A673 (cell line): ENCODE results near the gene CATSPERD. TPM values are rescaled to one million over a fixed set of nuclear protein-coding genes. Genes with fewer than 3 reads are reported as not detected.
A peak's percentile ranks its signal among the peaks of the same experiment; 100 is the strongest.

Experiments used
- BruUV-seq: library from RNA; stranded (reverse); fragments of 400-500 nt; replicated peaks from 2 replicates; lab custom pipeline; 2021; lab: Mats Ljungman, UMichigan
- CTCF ChIA-PET: fragments of 300-600 bp; sonication (Branson Sonifier 250); formaldehyde crosslinking; loops from one replicate; lab custom pipeline; 2022; ENCODE audit warnings: antibody characterized with exemption; lab: Charles Lee
- POLR2A ChIA-PET: fragments of 300-600 bp; sonication (Branson Sonifier 250); formaldehyde crosslinking; loops from one replicate; lab custom pipeline; 2022; ENCODE audit warnings: antibody characterized with exemption; ENCODE audit not compliant: low non-redundant PET; lab: Charles Lee
- DNase-seq: peaks from one replicate; pipeline ENCODE4 v3.0.0-alpha.2; 2015; ENCODE audit warnings: low spot score
- H3K27ac ChIP-seq: fragments of 200-600 bp; sonication (generic); 2 replicates; pipeline ENCODE4 v1.5.1; 2016; ENCODE audit warnings: mixed run types, low read depth, mild to moderate bottlenecking, mixed read lengths, antibody characterized with exemption, low read length; ENCODE audit not compliant: poor library complexity, severe bottlenecking
- H3K27me3 ChIP-seq: fragments of 200-600 bp; sonication (generic); replicated peaks from 2 replicates; pipeline ENCODE4 v1.6.1; 2017; ENCODE audit warnings: mixed run types, low read depth, mild to moderate bottlenecking, mixed read lengths, antibody characterized with exemption, low read length; ENCODE audit not compliant: insufficient read depth, poor library complexity
- H3K36me3 ChIP-seq: fragments of 200-600 bp; sonication (generic); 2 replicates; pipeline ENCODE4 v1.6.1; 2016; ENCODE audit warnings: mixed run types, mild to moderate bottlenecking, mixed read lengths, antibody characterized with exemption, low read length; ENCODE audit not compliant: insufficient read depth, poor library complexity, severe bottlenecking
- H3K4me1 ChIP-seq: fragments of 200-600 bp; sonication (generic); 2 replicates; pipeline ENCODE4 v1.6.1; 2017; ENCODE audit warnings: mixed run types, mild to moderate bottlenecking, mixed read lengths, antibody characterized with exemption, low read length; ENCODE audit not compliant: insufficient read depth, poor library complexity, severe bottlenecking
- H3K4me3 ChIP-seq: fragments of 200-600 bp; sonication (generic); 2 replicates; pipeline ENCODE4 v1.5.1; 2016; ENCODE audit warnings: low read depth, mixed run types, mild to moderate bottlenecking, mixed read lengths, low read length; ENCODE audit not compliant: poor library complexity, severe bottlenecking
- H3K9me3 ChIP-seq: fragments of 200-600 bp; sonication (generic); 2 replicates; pipeline ENCODE4 v1.6.1; 2016; ENCODE audit warnings: mixed run types, low read depth, mild to moderate bottlenecking, mixed read lengths, antibody characterized with exemption, low read length; ENCODE audit not compliant: poor library complexity, severe bottlenecking
- EZH2 ChIP-seq: fragments of 200-600 bp; sonication (generic); IDR thresholded peaks from 2 replicates; pipeline ENCODE4 v1.6.1; 2017; ENCODE audit warnings: borderline replicate concordance, low read depth, mild to moderate bottlenecking, mixed read lengths, antibody characterized with exemption, low read length; ENCODE audit not compliant: poor library complexity, severe bottlenecking
- intact Hi-C: fragments of 100-400 bp; cut with micrococcal nuclease; formaldehyde crosslinking; loops from one replicate; pipeline ENCODE4 v1.10.0; 2022; ENCODE audit not compliant: unreplicated experiment
- total RNA-seq: library from RNA; stranded (reverse); gene quantifications from 2 replicates; pipeline ENCODE4 v1.2.3, GENCODE V29; 2021
- TF ChIP-seq, protein P1 (sequence below): fragments of 300-800, 200-600 bp; sonication (generic); conservative IDR thresholded peaks from 2 replicates; pipeline ENCODE4 v1.5.1; 2017; ENCODE audit warnings: low read depth, mild to moderate bottlenecking, antibody characterized with exemption, low read length, moderate library complexity, mixed read lengths

The CATSPERD gene
- total RNA-seq, 1 experiment from 2014 or later: not detected

DNA sequence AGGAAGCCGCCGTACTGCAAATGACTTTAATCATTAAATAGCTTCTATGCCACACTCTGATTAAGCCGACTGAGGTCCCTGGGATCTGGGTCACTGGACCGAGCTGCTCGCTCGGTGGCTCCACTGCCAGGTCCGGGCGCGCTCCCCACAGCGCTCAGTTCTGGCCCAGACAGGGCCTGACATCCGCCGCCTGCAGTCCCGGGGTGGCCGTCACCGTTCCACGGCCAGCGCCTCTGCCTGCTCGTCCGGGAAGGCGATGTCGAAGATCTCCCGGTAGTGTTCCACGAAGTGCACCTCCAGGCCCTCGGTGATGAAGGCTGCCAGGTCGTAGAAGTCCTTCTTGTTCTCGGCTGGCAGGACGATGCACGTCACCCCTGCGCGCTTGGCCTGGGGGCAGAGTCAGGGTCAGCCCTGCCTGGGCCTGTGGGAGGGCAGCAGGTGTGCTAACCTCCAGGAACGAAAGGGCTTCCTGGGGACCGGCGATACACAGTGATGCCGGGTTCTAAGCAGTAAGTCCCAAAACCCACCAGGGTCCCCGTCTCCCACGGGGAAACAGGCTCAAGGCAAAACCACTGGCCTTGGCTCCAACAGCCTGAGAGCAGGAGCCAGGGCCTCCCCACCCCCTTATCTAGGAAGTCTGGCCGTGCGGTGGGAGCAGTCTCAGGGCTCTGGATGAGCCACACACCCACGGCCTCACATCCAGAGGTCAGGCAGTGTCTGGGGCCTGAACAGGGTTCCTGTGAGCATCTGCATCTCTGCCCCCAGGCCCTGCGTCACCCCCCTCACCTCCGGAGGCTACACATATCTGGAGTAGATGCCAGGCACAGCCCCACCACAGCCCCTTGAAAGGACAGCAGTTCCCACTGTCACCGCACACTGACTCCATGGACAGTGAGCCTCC, 28.4 kb upstream of the CATSPERD start:
- H3K27ac ChIP-seq: peak overlapping the region; percentile 61
- CTCF ChIA-PET: no interaction called here

DNA sequence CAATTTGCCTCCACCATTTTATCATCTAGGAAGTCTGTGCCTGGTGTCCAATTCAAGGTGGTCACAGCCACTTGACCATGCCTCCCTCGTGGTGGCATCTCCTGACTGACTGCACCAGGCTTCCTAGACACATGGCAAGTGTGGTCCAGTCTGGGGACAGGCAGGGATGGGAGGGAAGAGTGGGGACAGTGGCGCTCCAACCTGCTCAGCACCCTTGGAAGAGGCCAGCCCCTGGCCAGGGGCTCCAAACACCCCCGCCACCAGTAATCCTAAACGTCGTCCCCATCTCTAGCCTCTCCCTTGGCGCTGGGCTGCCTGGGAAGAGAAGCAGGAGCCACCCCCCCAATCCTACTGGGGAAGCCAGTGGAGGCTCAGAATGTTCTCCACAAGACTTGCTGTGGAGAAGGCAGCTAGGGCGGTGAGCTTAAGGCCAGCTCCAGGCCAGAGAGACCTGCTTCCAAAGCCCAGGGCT, 27.7 kb upstream of the CATSPERD start:
- TF ChIP-seq EZH2: no peak
- TF ChIP-seq, protein P1, sequence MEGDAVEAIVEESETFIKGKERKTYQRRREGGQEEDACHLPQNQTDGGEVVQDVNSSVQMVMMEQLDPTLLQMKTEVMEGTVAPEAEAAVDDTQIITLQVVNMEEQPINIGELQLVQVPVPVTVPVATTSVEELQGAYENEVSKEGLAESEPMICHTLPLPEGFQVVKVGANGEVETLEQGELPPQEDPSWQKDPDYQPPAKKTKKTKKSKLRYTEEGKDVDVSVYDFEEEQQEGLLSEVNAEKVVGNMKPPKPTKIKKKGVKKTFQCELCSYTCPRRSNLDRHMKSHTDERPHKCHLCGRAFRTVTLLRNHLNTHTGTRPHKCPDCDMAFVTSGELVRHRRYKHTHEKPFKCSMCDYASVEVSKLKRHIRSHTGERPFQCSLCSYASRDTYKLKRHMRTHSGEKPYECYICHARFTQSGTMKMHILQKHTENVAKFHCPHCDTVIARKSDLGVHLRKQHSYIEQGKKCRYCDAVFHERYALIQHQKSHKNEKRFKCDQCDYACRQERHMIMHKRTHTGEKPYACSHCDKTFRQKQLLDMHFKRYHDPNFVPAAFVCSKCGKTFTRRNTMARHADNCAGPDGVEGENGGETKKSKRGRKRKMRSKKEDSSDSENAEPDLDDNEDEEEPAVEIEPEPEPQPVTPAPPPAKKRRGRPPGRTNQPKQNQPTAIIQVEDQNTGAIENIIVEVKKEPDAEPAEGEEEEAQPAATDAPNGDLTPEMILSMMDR: no peak
- Histone ChIP-seq H3K36me3 (peaks cover 62% of the 10 kb centered on the region), H3K4me1 (peaks cover 8% of the 10 kb centered on the region), H3K27me3 (no peaks in the 10 kb centered on the region), H3K4me3 (no peak overlapping the region), H3K27ac (no peak overlapping the region), H3K9me3 (no peaks in the 10 kb centered on the region)
- BruUV-seq: no TSS peak
- ChIA-PET CTCF (no interaction called here), POLR2A (no interaction called here)
- intact Hi-C loops: no loop called here
- DNase-seq: no peak

More for the DNA sequence above, 28.4 kb upstream of the CATSPERD start:
- no peak for TF ChIP-seq EZH2
- TF ChIP-seq, protein P1: no peak
- Histone ChIP-seq H3K4me1 (peaks cover 8% of the 10 kb centered on the region), H3K27me3 (no peaks in the 10 kb centered on the region), H3K36me3 (peaks cover 60% of the 10 kb centered on the region), H3K9me3 (no peaks in the 10 kb centered on the region), H3K4me3 (peak overlapping the region; percentile 92)
- DNase-seq: no peak
- POLR2A ChIA-PET: interaction anchor here (0.6 to 2.4 kb wide), 2 partner anchors 26 to 57 kb away, joined by 7 to 21 read pairs; no protein-coding TSS in a partner anchor
- intact Hi-C loops: no loop called here
- no TSS peak for BruUV-seq

DNA sequence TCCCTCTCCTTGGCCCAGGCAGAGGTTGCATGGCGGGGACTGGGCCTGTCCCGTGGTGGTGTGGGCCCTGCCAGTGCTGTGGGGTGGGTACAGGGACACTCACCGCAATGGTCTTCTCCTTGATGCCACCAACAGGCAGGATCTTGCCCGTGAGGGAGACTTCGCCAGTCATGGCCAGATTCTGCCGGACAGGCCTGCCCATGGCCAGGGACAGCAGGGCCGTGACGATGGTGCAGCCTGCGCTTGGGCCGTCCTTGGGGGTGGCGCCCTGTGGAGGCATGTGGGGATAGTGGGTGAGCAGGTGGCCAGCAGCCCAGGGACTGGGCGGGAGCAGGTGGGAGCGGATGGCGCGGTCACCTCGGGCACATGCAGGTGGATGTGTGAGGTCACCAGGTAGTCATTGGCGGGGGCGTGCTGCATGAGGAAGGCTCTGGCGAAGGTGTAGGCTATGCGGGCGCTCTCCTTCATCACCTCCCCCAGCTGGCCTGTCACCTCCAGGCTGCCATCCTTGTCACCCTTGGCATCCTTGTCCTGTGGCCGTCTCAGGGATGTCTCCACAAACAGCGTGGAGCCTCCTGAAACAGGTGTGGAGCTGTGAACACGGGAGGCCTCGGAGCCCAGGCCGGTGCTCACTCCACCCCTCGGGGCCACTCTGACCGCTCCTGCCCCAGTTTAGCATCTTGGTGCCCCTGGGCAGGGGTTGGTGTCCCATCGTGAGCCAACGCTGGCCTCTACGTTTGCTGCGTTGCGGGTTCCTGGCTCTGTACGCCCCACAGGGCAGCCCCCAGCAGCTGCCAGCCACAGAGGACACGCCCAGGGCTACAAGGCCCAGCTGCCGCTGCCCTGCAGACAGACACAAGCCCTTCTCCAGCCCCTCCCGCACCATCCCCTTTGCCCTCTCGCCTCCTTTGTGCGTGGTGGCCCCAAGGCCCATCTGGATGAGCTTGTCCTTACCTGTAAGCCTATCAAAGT, 27.0 kb upstream of the CATSPERD start:
- TF ChIP-seq EZH2: no peak
- TF ChIP-seq, protein P1: no peak
- H3K9me3 ChIP-seq: no peaks in the 10 kb centered on the region
- H3K27me3 ChIP-seq: no peaks in the 10 kb centered on the region
- ChIA-PET POLR2A (no interaction called here), CTCF (no interaction called here)
- DNase-seq: no peak
- intact Hi-C loops: no loop called here
- H3K4me1 ChIP-seq: peaks cover 8% of the 10 kb centered on the region
- H3K4me3 ChIP-seq: no peak overlapping the region
- H3K27ac ChIP-seq: no peak overlapping the region
- peaks cover 67% of the 10 kb centered on the region for H3K36me3 ChIP-seq
- BruUV-seq: no TSS peak
